ENCODE results near the gene IER3.

The IER3 gene

DNA sequence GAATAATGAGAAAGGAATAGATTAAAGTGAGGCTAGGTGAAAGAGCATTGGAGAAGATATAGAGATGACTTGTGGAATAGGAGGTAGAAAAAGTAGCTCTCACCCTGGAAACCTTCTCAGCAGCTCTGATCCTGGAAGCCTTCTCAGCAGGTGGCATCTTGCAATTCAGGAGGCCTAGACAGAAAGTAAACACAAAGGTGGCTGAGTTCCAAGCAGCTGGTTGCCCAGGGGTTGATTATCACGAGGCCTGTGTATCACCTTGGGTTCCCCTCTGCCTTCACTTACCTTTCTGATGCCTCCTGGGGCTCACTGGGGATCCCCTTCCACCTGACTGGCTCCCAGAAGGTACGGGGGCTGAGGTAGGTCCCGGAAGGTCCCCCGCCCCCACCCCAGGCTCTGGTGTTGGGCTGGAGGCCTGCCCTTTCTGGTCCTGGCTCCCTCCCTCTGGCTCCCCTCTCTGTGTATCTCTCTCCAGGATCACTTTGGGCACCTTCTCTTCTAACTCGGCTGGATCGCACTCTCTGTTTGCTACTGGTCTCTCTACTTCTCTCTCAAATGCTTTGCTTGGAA lies 37.0 kb downstream of the IER3 start:
- TF ChIP-seq NFIC (IDR thresholded peaks at IDR 0.05) (peak; percentile 95), RAD21 (IDR thresholded peaks at IDR 0.05; ENCODE audit: low read depth) (no peak), CREB1 (IDR thresholded peaks at IDR 0.05; ENCODE audit: low read depth) (no peak), EGR1 (IDR thresholded peaks at IDR 0.05) (no peak), TAF1 (IDR thresholded peaks at IDR 0.05; ENCODE audit: low read depth) (no peak), TEAD4 (IDR thresholded peaks at IDR 0.05) (peak; percentile 35; the same call in 1 of the 2 replicates), YY1 (IDR thresholded peaks at IDR 0.05; ENCODE audit: low read depth) (no peak), CEBPB (IDR thresholded peaks at IDR 0.05) (peak; percentile 80; the same call in 1 of the 2 replicates), FOXM1 (IDR thresholded peaks at IDR 0.05; ENCODE audit: borderline replicate concordance, low read depth) (no peak), TCF12 (IDR thresholded peaks at IDR 0.05; ENCODE audit: low read depth) (peak; percentile 81), EP300 (IDR thresholded peaks at IDR 0.05; ENCODE audit: borderline replicate concordance) (peak; percentile 44), ZBTB7A (IDR thresholded peaks at IDR 0.05; ENCODE audit: low read depth) (no peak)
- TF ChIP-seq, protein P1, sequence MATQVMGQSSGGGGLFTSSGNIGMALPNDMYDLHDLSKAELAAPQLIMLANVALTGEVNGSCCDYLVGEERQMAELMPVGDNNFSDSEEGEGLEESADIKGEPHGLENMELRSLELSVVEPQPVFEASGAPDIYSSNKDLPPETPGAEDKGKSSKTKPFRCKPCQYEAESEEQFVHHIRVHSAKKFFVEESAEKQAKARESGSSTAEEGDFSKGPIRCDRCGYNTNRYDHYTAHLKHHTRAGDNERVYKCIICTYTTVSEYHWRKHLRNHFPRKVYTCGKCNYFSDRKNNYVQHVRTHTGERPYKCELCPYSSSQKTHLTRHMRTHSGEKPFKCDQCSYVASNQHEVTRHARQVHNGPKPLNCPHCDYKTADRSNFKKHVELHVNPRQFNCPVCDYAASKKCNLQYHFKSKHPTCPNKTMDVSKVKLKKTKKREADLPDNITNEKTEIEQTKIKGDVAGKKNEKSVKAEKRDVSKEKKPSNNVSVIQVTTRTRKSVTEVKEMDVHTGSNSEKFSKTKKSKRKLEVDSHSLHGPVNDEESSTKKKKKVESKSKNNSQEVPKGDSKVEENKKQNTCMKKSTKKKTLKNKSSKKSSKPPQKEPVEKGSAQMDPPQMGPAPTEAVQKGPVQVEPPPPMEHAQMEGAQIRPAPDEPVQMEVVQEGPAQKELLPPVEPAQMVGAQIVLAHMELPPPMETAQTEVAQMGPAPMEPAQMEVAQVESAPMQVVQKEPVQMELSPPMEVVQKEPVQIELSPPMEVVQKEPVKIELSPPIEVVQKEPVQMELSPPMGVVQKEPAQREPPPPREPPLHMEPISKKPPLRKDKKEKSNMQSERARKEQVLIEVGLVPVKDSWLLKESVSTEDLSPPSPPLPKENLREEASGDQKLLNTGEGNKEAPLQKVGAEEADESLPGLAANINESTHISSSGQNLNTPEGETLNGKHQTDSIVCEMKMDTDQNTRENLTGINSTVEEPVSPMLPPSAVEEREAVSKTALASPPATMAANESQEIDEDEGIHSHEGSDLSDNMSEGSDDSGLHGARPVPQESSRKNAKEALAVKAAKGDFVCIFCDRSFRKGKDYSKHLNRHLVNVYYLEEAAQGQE (IDR thresholded peaks at IDR 0.05; ENCODE audit: low read depth), result no peak
- TF ChIP-seq, protein P2, sequence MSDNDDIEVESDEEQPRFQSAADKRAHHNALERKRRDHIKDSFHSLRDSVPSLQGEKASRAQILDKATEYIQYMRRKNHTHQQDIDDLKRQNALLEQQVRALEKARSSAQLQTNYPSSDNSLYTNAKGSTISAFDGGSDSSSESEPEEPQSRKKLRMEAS (IDR thresholded peaks at IDR 0.05), result peak; percentile 73
- TF ChIP-seq, protein P3, sequence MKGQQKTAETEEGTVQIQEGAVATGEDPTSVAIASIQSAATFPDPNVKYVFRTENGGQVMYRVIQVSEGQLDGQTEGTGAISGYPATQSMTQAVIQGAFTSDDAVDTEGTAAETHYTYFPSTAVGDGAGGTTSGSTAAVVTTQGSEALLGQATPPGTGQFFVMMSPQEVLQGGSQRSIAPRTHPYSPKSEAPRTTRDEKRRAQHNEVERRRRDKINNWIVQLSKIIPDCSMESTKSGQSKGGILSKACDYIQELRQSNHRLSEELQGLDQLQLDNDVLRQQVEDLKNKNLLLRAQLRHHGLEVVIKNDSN (IDR thresholded peaks at IDR 0.05), result 0 out of 2 replicates have a peak, but pooled peaks have one; percentile 17

DNA sequence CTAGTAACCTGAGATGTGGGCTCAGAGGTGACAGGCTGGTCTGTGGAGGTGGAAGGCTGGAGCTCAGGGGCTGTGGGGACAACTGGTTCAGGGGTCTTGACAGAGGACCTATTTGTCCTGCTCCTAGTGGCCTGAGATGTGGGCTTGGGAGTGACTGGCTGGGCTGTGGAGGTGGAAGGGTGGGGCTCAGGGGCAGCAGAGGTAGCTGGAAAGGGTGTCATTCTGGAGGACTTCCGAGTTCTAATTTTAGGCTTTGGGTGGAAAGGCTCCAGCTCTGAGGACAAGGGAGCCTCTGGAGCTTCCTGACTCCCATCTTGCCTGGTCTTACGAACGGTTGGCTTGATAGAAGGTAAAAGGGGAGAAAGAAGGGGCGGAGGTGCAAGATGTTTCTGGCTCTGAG lies 38.7 kb downstream of the IER3 start:
- TF ChIP-seq RAD21 (IDR thresholded peaks at IDR 0.05; ENCODE audit: low read depth) (no peak), YY1 (IDR thresholded peaks at IDR 0.05; ENCODE audit: low read depth) (no peak), ZBTB7A (IDR thresholded peaks at IDR 0.05; ENCODE audit: low read depth) (no peak), TAF1 (IDR thresholded peaks at IDR 0.05; ENCODE audit: low read depth) (no peak), CEBPB (IDR thresholded peaks at IDR 0.05) (no peak), NFIC (IDR thresholded peaks at IDR 0.05) (no peak), EP300 (IDR thresholded peaks at IDR 0.05; ENCODE audit: borderline replicate concordance) (no peak), TCF12 (IDR thresholded peaks at IDR 0.05; ENCODE audit: low read depth) (no peak), CREB1 (IDR thresholded peaks at IDR 0.05; ENCODE audit: low read depth) (no peak), FOXM1 (IDR thresholded peaks at IDR 0.05; ENCODE audit: borderline replicate concordance, low read depth) (no peak), EGR1 (IDR thresholded peaks at IDR 0.05) (no peak), TEAD4 (IDR thresholded peaks at IDR 0.05) (no peak)
- TF ChIP-seq, protein P3 (IDR thresholded peaks at IDR 0.05), result no peak
- TF ChIP-seq, protein P2 (IDR thresholded peaks at IDR 0.05), result no peak
- TF ChIP-seq, protein P1 (IDR thresholded peaks at IDR 0.05; ENCODE audit: low read depth), result no peak

DNA sequence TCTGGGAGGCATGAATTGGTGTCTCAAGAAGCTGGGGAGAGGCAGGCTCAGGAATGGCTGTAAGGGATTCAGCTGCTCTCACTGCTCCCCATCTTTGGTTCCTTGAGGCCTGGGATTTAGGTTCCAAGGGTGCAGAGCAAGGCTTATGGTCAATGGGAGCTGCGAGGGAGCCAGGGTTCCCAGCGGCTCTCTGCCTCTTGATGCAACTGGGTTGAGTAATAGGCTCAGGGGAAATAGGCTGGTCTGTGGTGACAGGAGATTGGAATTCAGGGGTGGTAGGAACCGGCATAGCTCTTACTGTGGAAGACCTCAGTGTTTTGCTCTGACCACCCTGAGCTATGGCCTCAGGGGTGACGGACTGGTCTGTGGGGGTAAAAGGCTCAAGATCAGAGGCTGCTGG lies 40.5 kb downstream of the IER3 start:
- no peak for TF ChIP-seq FOXM1 (IDR thresholded peaks at IDR 0.05; ENCODE audit: borderline replicate concordance, low read depth)
- no peak for TF ChIP-seq TEAD4 (IDR thresholded peaks at IDR 0.05)
- no peak for TF ChIP-seq EGR1 (IDR thresholded peaks at IDR 0.05)
- TF ChIP-seq RAD21 (IDR thresholded peaks at IDR 0.05; ENCODE audit: low read depth), result no peak

DNA sequence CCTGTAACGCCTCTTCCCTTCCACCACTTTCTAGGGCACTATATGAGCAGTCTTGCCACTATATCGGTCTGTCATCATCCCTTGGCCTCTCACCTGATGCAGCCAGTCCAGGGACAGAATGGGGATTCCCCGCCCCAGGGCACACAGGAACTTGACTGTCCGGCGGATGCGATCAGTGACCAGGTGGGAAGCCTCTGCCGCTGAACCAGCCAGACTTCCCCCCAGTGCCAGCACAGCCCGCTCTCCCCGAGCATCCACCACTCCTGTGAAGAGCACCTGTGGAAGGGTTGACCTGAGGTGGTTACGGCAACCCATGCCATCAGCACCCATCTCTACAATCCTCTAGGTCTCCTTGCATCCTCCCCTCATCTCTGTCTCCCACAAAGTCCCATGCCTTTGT lies 41.3 kb downstream of the IER3 start:
- TF ChIP-seq, protein P3 (IDR thresholded peaks at IDR 0.05), result no peak
- TF ChIP-seq TEAD4 (IDR thresholded peaks at IDR 0.05) (no peak), EGR1 (IDR thresholded peaks at IDR 0.05) (no peak), CREB1 (IDR thresholded peaks at IDR 0.05; ENCODE audit: low read depth) (no peak), TCF12 (IDR thresholded peaks at IDR 0.05; ENCODE audit: low read depth) (no peak), EP300 (IDR thresholded peaks at IDR 0.05; ENCODE audit: borderline replicate concordance) (no peak), YY1 (IDR thresholded peaks at IDR 0.05; ENCODE audit: low read depth) (no peak), FOXM1 (IDR thresholded peaks at IDR 0.05; ENCODE audit: borderline replicate concordance, low read depth) (no peak), NFIC (IDR thresholded peaks at IDR 0.05) (no peak), CEBPB (IDR thresholded peaks at IDR 0.05) (no peak), TAF1 (IDR thresholded peaks at IDR 0.05; ENCODE audit: low read depth) (no peak), ZBTB7A (IDR thresholded peaks at IDR 0.05; ENCODE audit: low read depth) (no peak), RAD21 (IDR thresholded peaks at IDR 0.05; ENCODE audit: low read depth) (no peak)
- TF ChIP-seq, protein P1 (IDR thresholded peaks at IDR 0.05; ENCODE audit: low read depth), result no peak
- TF ChIP-seq, protein P2 (IDR thresholded peaks at IDR 0.05), result no peak

All from Ishikawa (cell line).